Endothelial cell (in vitro differentiated cells): ENCODE results near the gene TBX6. TPM values are rescaled to one million over a fixed set of nuclear protein-coding genes. Genes with fewer than 3 reads are reported as not detected.

Experiments used
- DNase-seq: peaks from one replicate; pipeline ENCODE4 v3.0.0; 2021; ENCODE audit warnings: low spot score
- H3K27ac Mint-ChIP-seq: one replicate; pipeline ENCODE4 v1.8.0; 2021; ENCODE audit warnings: mixed read lengths, inconsistent platforms; ENCODE audit not compliant: unreplicated experiment
- H3K27me3 Mint-ChIP-seq: one replicate; pipeline ENCODE4 v1.8.0; 2021; ENCODE audit warnings: mild to moderate bottlenecking, moderate library complexity, mixed read lengths, inconsistent platforms; ENCODE audit not compliant: unreplicated experiment
- H3K36me3 Mint-ChIP-seq: one replicate; pipeline ENCODE4 v1.8.0; 2021; ENCODE audit warnings: mild to moderate bottlenecking, low read depth, mixed read lengths, inconsistent platforms; ENCODE audit not compliant: unreplicated experiment
- H3K4me1 Mint-ChIP-seq: one replicate; pipeline ENCODE4 v1.8.0; 2021; ENCODE audit warnings: mild to moderate bottlenecking, mixed read lengths, inconsistent platforms; ENCODE audit not compliant: unreplicated experiment
- H3K4me3 Mint-ChIP-seq: one replicate; pipeline ENCODE4 v1.8.0; 2021; ENCODE audit warnings: mild to moderate bottlenecking, mixed read lengths, inconsistent platforms; ENCODE audit not compliant: unreplicated experiment
- H3K9me3 Mint-ChIP-seq: one replicate; pipeline ENCODE4 v1.8.0; 2021; ENCODE audit warnings: mixed read lengths, inconsistent platforms; ENCODE audit not compliant: unreplicated experiment
- long read RNA-seq: library from polyadenylated mRNA; unstranded; transcript quantifications from one replicate; pipeline ENCODE4 v2.0.0, GENCODE V29; 2020; ENCODE audit not compliant: unreplicated experiment
- total RNA-seq: library from RNA; stranded (reverse); fragmentation: NEBNext Ultra II Directional; extraction: Animal tissue kit (Norgen Biotek cat#: 25700); gene quantifications from one replicate; pipeline ENCODE4 v1.2.1, GENCODE V29; 2021; ENCODE audit not compliant: unreplicated experiment
- TF ChIP-seq, protein P1 (sequence below): fragments of 200-600 bp; sonication (generic); IDR thresholded peaks from one replicate; pipeline ENCODE4 v1.5.0; 2021; ENCODE audit warnings: antibody characterized with exemption; ENCODE audit not compliant: unreplicated experiment

The TBX6 gene
- total RNA-seq: 2.6 TPM
- long read RNA-seq, partial matches to known transcripts: 0 of 1 reads
- long read RNA-seq, other reads (novel, unspliced or antisense): 1 of 1 reads

DNA sequence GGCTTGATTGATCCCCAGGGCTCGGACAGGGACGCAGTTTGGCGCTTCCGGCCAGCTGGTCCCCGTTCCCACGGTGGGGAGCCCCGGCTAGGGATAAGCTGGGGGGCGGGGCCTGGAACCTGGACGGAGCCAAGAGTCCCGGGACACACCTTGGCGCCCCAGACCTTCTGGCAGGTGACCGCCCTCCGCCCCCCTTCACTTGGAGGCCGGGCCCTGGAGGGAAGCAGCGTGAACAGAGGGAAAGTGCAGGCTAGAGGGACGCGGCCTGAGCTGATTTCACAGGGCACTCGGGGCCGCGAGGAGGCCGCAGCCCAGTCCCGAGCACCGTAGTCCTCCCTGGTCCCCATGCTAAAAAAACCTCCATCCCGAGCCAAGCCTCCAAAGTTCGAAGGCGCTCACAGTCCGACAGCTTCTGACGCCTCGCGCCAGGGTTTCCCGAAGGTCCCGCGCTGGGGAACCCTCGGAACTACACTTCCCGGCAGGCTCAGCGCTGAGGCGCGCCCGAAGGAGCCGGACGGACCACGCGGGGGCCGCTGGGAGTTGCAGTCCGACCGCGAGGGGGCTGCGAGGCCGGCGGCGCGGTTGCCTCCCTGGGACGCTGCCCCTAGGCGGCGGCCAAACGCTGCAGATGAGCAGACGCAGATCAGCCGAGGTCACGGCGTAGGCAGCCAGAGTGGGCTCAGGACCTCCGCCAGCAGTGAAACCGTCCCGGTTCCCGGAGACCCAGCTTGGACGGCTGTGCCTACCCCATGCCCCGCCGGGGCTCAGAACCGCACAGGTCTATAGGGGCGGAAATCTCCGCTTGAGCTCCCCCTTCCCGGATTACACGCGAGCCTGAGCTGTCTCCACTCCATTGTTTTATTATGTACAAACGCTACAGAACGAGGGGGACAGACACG is at the start of gene TBX6:
TBX6 (minus strand) TSS at position 451 of the 899 bp plus-strand sequence. CDS start 731 bp downstream, outside the sequence.
- TF ChIP-seq, protein P1, sequence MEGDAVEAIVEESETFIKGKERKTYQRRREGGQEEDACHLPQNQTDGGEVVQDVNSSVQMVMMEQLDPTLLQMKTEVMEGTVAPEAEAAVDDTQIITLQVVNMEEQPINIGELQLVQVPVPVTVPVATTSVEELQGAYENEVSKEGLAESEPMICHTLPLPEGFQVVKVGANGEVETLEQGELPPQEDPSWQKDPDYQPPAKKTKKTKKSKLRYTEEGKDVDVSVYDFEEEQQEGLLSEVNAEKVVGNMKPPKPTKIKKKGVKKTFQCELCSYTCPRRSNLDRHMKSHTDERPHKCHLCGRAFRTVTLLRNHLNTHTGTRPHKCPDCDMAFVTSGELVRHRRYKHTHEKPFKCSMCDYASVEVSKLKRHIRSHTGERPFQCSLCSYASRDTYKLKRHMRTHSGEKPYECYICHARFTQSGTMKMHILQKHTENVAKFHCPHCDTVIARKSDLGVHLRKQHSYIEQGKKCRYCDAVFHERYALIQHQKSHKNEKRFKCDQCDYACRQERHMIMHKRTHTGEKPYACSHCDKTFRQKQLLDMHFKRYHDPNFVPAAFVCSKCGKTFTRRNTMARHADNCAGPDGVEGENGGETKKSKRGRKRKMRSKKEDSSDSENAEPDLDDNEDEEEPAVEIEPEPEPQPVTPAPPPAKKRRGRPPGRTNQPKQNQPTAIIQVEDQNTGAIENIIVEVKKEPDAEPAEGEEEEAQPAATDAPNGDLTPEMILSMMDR: peak; percentile 48
- Mint-ChIP-seq H3K9me3 (peaks cover under 1% of the 10 kb centered on the region), H3K27me3 (peaks cover 18% of the 10 kb centered on the region), H3K36me3 (peaks cover 21% of the 10 kb centered on the region), H3K4me3 (peak within 1 kb of the TSS; percentile 88), H3K27ac (peak within 1 kb of the TSS; percentile 97), H3K4me1 (peaks cover 16% of the 10 kb centered on the region)
- peak; percentile 97 for DNase-seq

GRCh38 chr16:30139583-30140481 is 48.1 kb upstream of the TBX6 start:
- no peaks in the 10 kb centered on the region for H3K36me3 Mint-ChIP-seq
- H3K27ac Mint-ChIP-seq: no peak overlapping the region
- no peak for DNase-seq
- H3K9me3 Mint-ChIP-seq: no peaks in the 10 kb centered on the region
- H3K27me3 Mint-ChIP-seq: no peaks in the 10 kb centered on the region
- TF ChIP-seq, protein P1: no peak
- peaks cover 5% of the 10 kb centered on the region for H3K4me1 Mint-ChIP-seq
- H3K4me3 Mint-ChIP-seq: no peak overlapping the region

DNA sequence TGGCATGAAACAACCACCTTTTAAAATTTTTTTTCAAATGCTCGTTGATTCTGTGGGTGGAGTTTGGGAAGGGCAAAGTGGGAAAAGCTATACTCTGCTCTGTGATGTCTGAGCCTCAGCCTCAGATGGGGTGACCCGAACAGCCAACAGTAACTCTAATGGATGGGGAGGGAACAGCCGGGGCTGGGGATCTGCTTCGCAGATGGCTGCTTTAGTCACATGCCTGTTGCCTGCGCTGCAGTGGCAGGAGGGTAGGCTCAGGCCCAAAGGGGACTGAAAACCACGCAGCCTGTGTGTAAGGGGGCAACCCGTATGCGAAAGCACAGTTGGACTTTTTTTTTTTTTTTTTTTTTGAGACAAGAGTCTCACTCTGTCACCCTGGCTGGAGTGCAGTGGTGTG is 46.2 kb upstream of the TBX6 start:
- Mint-ChIP-seq H3K9me3 (no peaks in the 10 kb centered on the region), H3K4me3 (no peak overlapping the region), H3K27ac (no peak overlapping the region), H3K4me1 (peaks cover 5% of the 10 kb centered on the region), H3K27me3 (no peaks in the 10 kb centered on the region), H3K36me3 (no peaks in the 10 kb centered on the region)
- TF ChIP-seq, protein P1: no peak
- DNase-seq: no peak

- no peaks in the 10 kb centered on the region for H3K27me3 Mint-ChIP-seq
- H3K27ac Mint-ChIP-seq: no peak overlapping the region
- DNase-seq: no peak
- H3K9me3 Mint-ChIP-seq: no peaks in the 10 kb centered on the region
- H3K4me3 Mint-ChIP-seq: no peak overlapping the region
- TF ChIP-seq, protein P1: no peak
- no peaks in the 10 kb centered on the region for H3K36me3 Mint-ChIP-seq
- H3K4me1 Mint-ChIP-seq: peaks cover 5% of the 10 kb centered on the region
These were observed 45.4 kb upstream of the TBX6 start for GRCh38 chr16:30136971-30137605.
